HUES64 (cell line): ENCODE results near the gene MT1A.
"Not testable (repeated sequence)": the region's sequence is repeated elsewhere in the genome, so short reads cannot be mapped to it uniquely, and the experiment has no call there.

Experiments used
- H3K27ac ChIP-seq: 2 replicates; pipeline ENCODE4 v1.7.0; 2013; ENCODE audit warnings: low read depth, low read length, inconsistent platforms
- H3K27me3 ChIP-seq: 2 replicates; pipeline ENCODE4 v1.6.1; 2013; ENCODE audit warnings: mild to moderate bottlenecking, low read length; ENCODE audit not compliant: insufficient read depth
- H3K36me3 ChIP-seq: 2 replicates; pipeline ENCODE4 v1.6.1; 2013; ENCODE audit warnings: mild to moderate bottlenecking, low read length; ENCODE audit not compliant: insufficient read depth
- H3K4me1 ChIP-seq: 2 replicates; pipeline ENCODE4 v1.6.1; 2013; ENCODE audit warnings: mild to moderate bottlenecking, low read length, moderate library complexity; ENCODE audit not compliant: insufficient read depth
- H3K4me3 ChIP-seq: 2 replicates; pipeline ENCODE4 v1.5.1; 2013; ENCODE audit warnings: mild to moderate bottlenecking, low read length, moderate library complexity
- H3K9ac ChIP-seq: 2 replicates; pipeline ENCODE4 v1.6.1; 2013; ENCODE audit warnings: mild to moderate bottlenecking, low read depth, low read length
- H3K9me3 ChIP-seq: 2 replicates; pipeline ENCODE4 v1.6.1; 2013; ENCODE audit warnings: low read depth, low read length; ENCODE audit not compliant: insufficient read depth
- WGBS: fragments of 150-250, 120-280 bp; methylation state at CpG from one replicate; pipeline ENCODE4 v1.1.7; 2013; ENCODE audit warnings: missing lambda C conversion rate; 5-methylcytosine and 5-hydroxymethylcytosine counted together

Gene MT1A

GRCh38 chr16:56664506-56664905, 26.0 kb downstream of the MT1A start:
- H3K9me3 ChIP-seq: no peaks in the 10 kb centered on the region
- WGBS: 100% methylated on average over 1 of the region's 1 CpG
- H3K27me3 ChIP-seq: peaks cover 100% of the 10 kb centered on the region
- peaks cover 5% of the 10 kb centered on the region; the same call in 1 of the 2 replicates for H3K4me1 ChIP-seq
- no peaks in the 10 kb centered on the region for H3K36me3 ChIP-seq
- no peak overlapping the region for H3K9ac ChIP-seq
- H3K27ac ChIP-seq: no peak overlapping the region
- no peak overlapping the region for H3K4me3 ChIP-seq

GRCh38 chr16:56665286-56666261, 27.1 kb downstream of the MT1A start:
- H3K9ac ChIP-seq, H3K27ac ChIP-seq, H3K9me3 ChIP-seq, H3K4me3 ChIP-seq, H3K36me3 ChIP-seq: not testable (repeated sequence)
- peaks cover 12% of the 10 kb centered on the region for H3K4me1 ChIP-seq
- 76% methylated on average over 8 of the region's 8 CpGs for WGBS
- H3K27me3 ChIP-seq: peaks cover 100% of the 10 kb centered on the region

- H3K27me3 ChIP-seq: peaks cover 100% of the 10 kb centered on the region
- H3K4me1 ChIP-seq: peaks cover 7% of the 10 kb centered on the region
- H3K27ac ChIP-seq: no peak within 1 kb of the TSS
- H3K9me3 ChIP-seq: no peaks in the 10 kb centered on the region
- no peaks in the 10 kb centered on the region for H3K36me3 ChIP-seq
- no peak within 1 kb of the TSS for H3K9ac ChIP-seq
- H3K4me3 ChIP-seq: peak within 1 kb of the TSS; percentile 30
- 18% methylated on average over 46 of the region's 46 CpGs for WGBS
Measured at GRCh38 chr16:56667581-56668571, 29.4 kb downstream of the MT1A start, which contains the start of gene MT1G. Gene MT1G, minus strand, starts transcription at chr16:56668065. Its CDS starts 72 bp downstream, at chr16:56667993.

GRCh38 chr16:56669005-56669839, 30.8 kb downstream of the MT1A start, which contains the start of gene MT1H:
Gene MT1H, plus strand, starts transcription at chr16:56669814. Its CDS starts 71 bp downstream, at chr16:56669885.
- Histone ChIP-seq H3K4me3 (peak within 1 kb of the TSS; percentile 33), H3K36me3 (no peaks in the 10 kb centered on the region), H3K27me3 (peaks cover 99% of the 10 kb centered on the region), H3K9me3 (no peaks in the 10 kb centered on the region), H3K4me1 (peaks cover 9% of the 10 kb centered on the region), H3K9ac (no peak within 1 kb of the TSS), H3K27ac (no peak within 1 kb of the TSS)
- WGBS: 42% methylated on average over 38 of the region's 38 CpGs

- H3K36me3 ChIP-seq: no peaks in the 10 kb centered on the region
- no peak overlapping the region for H3K9ac ChIP-seq
- H3K27me3 ChIP-seq: peaks cover 99% of the 10 kb centered on the region
- no peak overlapping the region for H3K27ac ChIP-seq
- peaks cover 13% of the 10 kb centered on the region for H3K4me1 ChIP-seq
- WGBS: 56% methylated on average over 19 of the region's 19 CpGs
- no peaks in the 10 kb centered on the region for H3K9me3 ChIP-seq
- H3K4me3 ChIP-seq: peak overlapping the region; percentile 33
Measured at GRCh38 chr16:56669840-56670619, 31.6 kb downstream of the MT1A start.

GRCh38 chr16:56670620-56670934, 32.1 kb downstream of the MT1A start:
- H3K4me3 ChIP-seq: no peak overlapping the region
- no peaks in the 10 kb centered on the region for H3K9me3 ChIP-seq
- peaks cover 99% of the 10 kb centered on the region for H3K27me3 ChIP-seq
- no peaks in the 10 kb centered on the region for H3K36me3 ChIP-seq
- H3K9ac ChIP-seq: no peak overlapping the region
- no peak overlapping the region for H3K27ac ChIP-seq
- 76% methylated on average over 2 of the region's 2 CpGs for WGBS
- peaks cover 13% of the 10 kb centered on the region for H3K4me1 ChIP-seq

GRCh38 chr16:56671691-56672090, 33.2 kb downstream of the MT1A start:
- Histone ChIP-seq H3K4me1 (peaks cover 13% of the 10 kb centered on the region), H3K27me3 (peaks cover 99% of the 10 kb centered on the region)
- not testable (repeated sequence) for H3K4me3 ChIP-seq, H3K27ac ChIP-seq, H3K9me3 ChIP-seq, H3K9ac ChIP-seq, H3K36me3 ChIP-seq
- 86% methylated on average over 1 of the region's 2 CpGs for WGBS

- H3K36me3 ChIP-seq, H3K9me3 ChIP-seq, H3K4me3 ChIP-seq, H3K9ac ChIP-seq, H3K27ac ChIP-seq: not testable (repeated sequence)
- Histone ChIP-seq H3K4me1 (peaks cover 13% of the 10 kb centered on the region), H3K27me3 (peaks cover 99% of the 10 kb centered on the region)
- WGBS: 94% methylated on average over 3 of the region's 3 CpGs
Measured at GRCh38 chr16:56672171-56672570, 33.7 kb downstream of the MT1A start.

GRCh38 chr16:56672761-56673536, 34.5 kb downstream of the MT1A start:
- no peaks in the 10 kb centered on the region for H3K9me3 ChIP-seq
- WGBS: 94% methylated on average over 11 of the region's 11 CpGs
- H3K9ac ChIP-seq: no peak overlapping the region
- H3K4me3 ChIP-seq: no peak overlapping the region
- H3K4me1 ChIP-seq: peaks cover 13% of the 10 kb centered on the region
- no peak overlapping the region for H3K27ac ChIP-seq
- peaks cover 99% of the 10 kb centered on the region for H3K27me3 ChIP-seq
- H3K36me3 ChIP-seq: no peaks in the 10 kb centered on the region
